AG08396 (cell line): ENCODE results near the gene ADAMTS2.

Experiments used
- DNase-seq: peaks from one replicate; pipeline ENCODE4 v3.0.0; 2012; ENCODE audit warnings: low spot score, mixed read lengths

ADAMTS2 gene

GRCh38 chr5:179177711-179178575 lies 167.3 kb downstream of the ADAMTS2 start:
- DNase-seq = no peak

- DNase-seq = no peak
Observed at GRCh38 chr5:179176571-179177230, 168.6 kb downstream of the ADAMTS2 start.

GRCh38 chr5:179176166-179176565 lies 169.1 kb downstream of the ADAMTS2 start:
- DNase-seq = no peak

GRCh38 chr5:179171816-179172745 lies 173.2 kb downstream of the ADAMTS2 start:
- DNase-seq = no peak

DNA sequence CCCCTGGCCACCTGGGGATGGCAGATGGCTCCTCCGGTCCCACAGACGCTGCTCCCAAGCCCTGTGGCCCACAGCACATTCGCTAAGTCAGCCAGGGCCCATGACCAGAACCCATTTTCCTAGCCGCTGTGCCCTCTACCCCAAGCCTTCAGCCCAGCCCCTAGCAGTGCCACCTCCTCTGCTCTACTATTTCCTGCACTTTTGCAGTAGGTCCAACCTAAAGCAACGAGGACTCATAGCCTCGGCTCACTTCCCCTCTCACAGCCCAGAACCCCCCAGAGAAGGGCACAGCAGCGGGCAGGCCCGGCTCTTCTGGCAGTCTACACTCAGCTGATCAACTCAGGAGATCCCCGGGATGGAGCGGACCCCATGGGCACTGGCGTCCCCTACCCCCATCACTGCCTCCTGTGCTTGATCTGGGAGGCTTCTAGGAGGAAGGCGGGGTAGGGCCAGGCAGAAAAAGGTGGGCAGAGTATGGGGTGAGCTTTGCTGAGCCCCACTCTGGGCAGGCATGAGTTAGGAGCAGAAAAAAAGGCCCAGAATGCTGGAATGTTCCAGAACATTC lies 173.9 kb downstream of the ADAMTS2 start:
- no peak for DNase-seq

DNA sequence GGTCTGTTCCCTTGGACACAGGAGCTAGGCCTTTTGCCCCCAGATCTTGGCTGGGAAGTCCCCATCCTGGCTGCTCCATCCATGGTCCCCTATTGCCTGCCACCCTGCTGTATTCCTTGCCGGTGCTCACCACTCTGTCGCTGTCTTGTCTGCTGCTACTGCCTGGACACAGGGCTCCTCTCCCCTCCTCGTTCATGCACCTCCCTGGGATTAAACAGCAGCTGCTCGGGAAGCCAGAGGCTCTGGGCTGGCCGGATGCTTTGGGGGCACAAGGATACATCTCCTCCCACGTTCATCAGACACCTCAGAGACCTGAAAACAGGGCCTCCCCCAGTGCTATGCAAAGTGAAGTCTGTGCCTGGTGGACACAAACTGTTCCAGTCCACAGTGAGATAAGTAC lies 174.7 kb downstream of the ADAMTS2 start:
- DNase-seq = no peak

DNA sequence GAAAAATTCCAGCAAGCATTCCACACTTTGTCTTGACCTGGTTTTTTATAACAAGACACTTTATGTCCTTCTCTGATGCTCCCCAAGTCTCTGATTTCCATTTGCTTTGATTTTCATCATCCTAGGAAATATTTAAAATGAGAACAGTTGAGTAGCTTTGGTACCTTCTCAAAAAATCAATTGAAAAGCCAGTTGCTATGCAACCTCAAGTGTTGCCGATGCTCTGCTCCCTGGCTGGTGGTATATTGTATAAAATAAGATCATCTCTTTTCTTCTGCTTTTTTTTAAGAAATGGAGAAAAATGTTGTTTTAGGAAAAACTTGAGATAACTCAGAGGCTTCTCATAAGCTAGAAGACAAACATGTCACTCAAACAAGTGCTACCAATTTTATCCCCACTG lies 175.4 kb downstream of the ADAMTS2 start:
- DNase-seq = no peak

GRCh38 chr5:179168664-179169063 lies 176.6 kb downstream of the ADAMTS2 start:
- no peak for DNase-seq

DNA sequence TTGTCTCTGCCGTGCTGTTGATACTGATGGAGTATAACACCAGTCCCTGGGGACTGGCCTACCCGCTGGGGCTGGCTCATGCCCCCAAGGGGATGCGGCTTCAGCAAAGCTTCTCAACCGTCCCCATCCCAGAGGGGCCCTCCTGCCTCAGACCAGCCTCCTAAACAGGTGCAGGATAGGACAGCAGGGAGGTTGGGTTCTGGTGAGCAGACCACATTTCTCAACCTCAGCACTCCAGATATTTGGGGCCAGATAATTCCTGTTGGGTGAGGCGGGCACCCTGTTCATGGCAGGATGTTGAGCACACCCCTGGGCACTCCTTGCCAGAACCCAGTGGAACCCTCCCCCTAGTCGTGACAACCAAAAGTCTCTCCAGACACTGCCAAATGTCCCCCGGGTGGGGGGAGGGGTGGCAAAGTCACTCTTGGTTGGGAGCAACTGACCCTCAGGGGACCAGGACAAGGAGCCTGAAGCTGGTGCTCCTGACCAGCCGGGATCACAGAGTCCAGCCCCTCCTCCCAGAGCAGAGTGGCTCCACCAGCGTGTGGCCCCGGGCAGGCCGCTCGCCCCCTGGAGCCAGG lies 177.3 kb downstream of the ADAMTS2 start:
- no peak for DNase-seq

DNA sequence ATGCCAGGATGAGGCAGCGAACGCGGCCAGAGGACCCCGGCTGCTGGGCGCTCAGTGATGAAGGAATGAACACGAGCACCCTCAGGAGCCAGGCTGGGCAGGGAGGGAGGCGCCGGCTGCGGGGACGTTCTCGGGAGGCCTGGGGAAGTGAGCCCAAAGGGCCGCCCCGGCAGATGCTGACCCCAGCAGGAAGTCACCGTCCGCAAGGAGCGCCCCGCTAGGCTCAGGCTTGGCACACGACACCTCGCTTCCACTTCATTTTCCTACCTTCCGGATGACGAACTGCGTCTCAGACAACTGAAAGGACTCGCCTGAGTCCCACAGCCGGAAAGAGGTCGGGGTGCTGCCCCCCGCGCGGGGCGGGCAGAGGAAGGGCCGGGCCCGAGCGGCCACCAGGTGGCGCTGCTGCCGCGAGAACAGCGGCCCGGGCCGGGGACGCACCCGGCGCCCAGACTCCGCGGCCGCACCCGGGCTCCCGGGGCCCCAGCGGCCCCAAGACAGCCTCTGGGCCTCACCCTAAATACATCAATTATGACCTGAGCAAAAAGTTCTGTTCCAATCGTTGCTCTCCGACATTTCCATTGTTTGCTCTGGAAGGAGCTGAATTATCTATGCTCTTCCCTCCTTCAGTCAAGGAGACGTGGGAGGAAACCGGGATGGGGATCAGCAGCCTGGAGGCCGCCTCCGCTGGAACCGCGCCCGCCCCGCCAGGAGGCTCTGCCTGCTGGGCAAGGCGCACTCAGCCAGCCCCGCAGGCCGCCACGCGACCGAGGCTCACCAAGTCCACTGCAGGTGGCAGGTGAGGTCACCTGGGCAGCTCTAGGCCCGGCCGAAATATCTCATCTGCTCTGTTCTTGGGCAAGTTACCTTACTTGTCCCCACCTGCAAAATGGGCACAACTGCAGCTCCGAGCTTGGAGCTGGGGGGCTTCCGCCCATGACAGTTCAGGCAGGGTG lies 178.1 kb downstream of the ADAMTS2 start:
- peak; percentile 93 for DNase-seq

DNA sequence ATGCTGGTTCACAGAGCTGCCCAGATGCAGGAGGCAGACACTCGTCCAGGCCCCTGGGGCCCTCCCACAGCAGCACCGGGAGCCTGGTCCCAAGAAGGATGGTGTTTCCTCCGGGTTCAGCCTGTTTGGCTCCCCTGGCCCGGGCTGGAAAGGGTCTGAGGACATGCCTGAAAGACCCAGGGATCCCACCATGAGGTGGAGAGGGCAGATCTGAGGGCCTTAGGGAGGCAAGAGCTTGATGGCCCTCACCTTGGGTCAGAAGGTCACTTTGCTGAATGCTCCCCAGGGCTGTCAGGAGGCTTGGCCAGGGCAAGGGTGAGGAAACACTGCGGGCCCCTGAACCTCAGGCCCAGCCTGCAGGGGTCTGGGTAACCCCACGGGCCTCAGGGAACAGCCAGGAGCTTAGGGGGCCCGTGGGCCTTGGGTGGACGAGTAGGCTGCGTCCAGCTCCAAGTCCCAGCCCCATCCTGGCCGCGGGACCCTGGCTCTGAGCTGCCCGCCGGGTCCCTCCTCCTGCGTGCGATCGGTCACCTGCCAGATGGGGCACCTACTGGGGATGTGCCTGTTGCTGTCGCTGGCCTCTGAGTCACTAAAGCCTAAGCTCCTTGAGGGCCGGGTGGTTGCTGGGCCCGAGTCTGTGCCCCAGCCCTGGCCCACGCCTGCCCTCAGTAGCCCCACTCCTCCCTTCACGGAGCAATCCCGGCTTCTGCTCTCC lies 178.9 kb downstream of the ADAMTS2 start:
- no peak for DNase-seq

DNA sequence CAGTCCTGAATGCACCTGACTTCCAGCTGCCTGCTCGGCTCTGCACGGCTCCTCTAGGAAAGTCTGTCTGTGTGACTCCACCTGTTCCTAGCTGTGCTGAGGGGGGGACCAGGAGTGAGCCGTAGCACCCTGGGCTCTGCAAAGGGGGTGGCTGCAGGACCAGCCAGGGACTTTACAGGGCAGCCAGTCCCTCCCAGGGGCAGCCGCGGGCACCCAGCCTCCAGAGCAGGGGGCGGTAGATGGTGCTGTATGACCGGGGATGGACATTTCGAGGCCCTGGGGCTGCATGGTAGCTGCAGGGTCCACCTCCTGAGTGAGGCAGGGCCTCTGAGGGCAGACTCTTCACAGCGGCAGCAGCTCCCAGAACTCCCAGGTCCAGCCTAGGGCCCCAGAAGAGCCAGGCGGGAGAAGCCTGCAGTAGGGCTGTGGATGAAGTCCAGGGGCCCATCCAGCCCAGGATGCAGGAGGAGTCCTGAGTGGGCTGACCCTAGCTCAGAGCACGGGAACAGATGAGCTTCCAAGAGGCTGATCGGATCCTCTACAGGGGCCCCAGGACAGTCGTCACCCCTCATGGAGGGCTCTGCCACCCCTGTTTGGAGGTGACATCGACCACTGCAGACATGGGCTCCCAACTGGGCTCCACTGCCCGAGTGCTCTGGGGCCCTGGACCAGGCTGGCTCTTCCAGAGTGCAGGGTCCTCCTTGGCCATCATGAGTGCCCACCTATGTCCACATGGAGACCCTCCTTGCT lies 179.7 kb downstream of the ADAMTS2 start:
- no peak for DNase-seq

DNA sequence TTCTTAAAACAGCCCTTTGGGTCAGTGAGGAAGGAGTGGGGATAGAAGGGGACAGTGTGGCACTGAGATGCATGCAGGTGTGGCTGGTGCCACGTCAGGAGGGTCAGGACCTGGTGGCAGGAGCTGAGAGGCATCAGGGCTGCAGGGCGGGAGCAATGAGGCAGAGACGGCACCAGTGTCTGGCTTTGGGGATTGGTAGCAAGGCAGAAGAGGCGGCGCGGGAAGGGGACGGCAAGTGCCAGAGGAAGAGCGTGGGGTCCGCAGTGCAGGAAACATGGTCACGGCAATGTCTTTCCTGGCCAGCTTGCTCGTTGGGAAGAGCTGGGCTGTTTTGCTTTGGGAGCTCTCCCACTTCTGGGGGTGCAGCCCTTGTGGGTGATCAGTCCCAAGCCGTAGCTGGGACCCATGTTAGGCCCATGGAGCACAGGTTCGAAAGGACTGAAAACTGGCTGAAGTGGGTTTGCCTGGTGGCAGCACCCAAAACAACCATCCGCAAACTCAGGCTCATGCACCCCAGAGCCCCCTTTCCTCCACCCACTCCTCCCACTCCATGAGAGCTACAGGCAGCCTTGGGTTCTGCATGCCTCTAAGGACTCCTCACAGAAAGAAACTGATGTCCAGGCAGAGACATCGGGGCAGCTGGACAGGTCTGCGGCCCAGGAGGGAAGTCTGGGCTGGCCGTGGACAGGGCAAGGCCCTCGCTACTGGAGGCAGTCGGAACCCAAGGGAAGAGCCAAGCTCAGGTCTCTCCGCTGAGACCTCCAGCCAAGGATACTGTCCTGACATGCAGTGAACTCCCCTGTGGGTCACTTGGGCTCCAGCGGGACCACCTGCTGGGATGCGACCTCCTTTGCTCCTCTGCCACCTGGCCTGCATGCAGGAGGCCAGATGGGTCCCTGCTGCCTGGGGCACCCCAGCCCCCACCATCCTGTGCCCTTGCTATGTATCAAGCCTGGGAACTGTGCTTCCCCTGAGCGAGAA lies 180.6 kb downstream of the ADAMTS2 start:
- DNase-seq = no peak

GRCh38 chr5:179163236-179164155 lies 181.8 kb downstream of the ADAMTS2 start:
- no peak for DNase-seq

- no peak for DNase-seq
Observed at GRCh38 chr5:179162351-179163235, 182.7 kb downstream of the ADAMTS2 start.

DNA sequence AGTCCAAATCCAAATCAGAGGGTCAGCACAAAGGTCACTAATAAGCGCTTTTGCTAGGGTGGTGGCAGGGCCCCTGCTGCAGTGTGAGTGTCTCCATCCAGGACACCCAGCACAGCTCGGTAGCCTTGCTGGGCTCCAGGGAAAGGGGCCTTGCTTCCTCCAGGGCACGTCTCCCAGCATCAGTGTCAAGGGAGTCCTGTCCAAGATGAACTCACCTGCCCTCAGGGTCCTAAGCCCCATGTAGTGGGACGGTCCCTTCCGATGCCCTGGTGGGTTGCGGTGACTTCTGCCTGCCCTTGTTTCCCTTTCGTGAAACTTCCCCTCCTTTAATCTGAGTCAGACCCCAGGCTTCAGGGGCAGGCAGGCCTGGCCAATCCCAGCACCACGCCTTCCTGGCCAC lies 183.4 kb downstream of the ADAMTS2 start:
- no peak for DNase-seq
